Liver (tissue), 9 donors: ENCODE data around the gene GGCT. TPM values are rescaled to one million over a fixed set of nuclear protein-coding genes. Genes with fewer than 3 reads are reported as not detected.

ENCODE experiments used
- DNase-seq: peaks from one replicate; pipeline ENCODE4 v3.0.0-alpha.2; 2017; ENCODE audit warnings: low spot score
- H3K27ac ChIP-seq, 2 donors: one replicate each; pipeline ENCODE4 v1.7.0; 2013; ENCODE audit warnings: inconsistent platforms in 2 of 2, low read length in 2 of 2, control low read depth in 1 of 2, low read depth in 1 of 2, mild to moderate bottlenecking in 1 of 2
- H3K27me3 ChIP-seq, 4 donors: one replicate each; pipeline versions ENCODE4 v1.6.1 to v1.7.0; 2013; ENCODE audit warnings: low read length in 3 of 4, inconsistent platforms in 1 of 4, mild to moderate bottlenecking in 1 of 4, moderate library complexity in 1 of 4; ENCODE audit not compliant: control insufficient read depth in 4 of 4, insufficient read depth in 4 of 4
- H3K36me3 ChIP-seq, 4 donors: one replicate each; pipeline versions ENCODE4 v1.6.1 to v1.7.0; 2013; ENCODE audit warnings: low read length in 3 of 4, mild to moderate bottlenecking in 3 of 4, low read depth in 1 of 4, moderate library complexity in 1 of 4; ENCODE audit not compliant: control insufficient read depth in 4 of 4, insufficient read depth in 3 of 4
- H3K4me1 ChIP-seq, 4 donors: one replicate each; pipeline versions ENCODE4 v1.6.1 to v1.7.0; 2013; ENCODE audit warnings: low read length in 3 of 4, mild to moderate bottlenecking in 3 of 4, moderate library complexity in 1 of 4; ENCODE audit not compliant: control insufficient read depth in 4 of 4, insufficient read depth in 4 of 4
- H3K4me3 ChIP-seq, 3 donors: one replicate each; pipeline versions ENCODE4 v1.6.1 to v1.7.0; 2013; ENCODE audit warnings: low read length in 3 of 3, control low read depth in 1 of 3, low read depth in 1 of 3, mild to moderate bottlenecking in 1 of 3
- H3K9ac ChIP-seq, 2 donors: one replicate each; pipeline ENCODE4 v1.7.0; 2013; ENCODE audit warnings: low read length in 2 of 2, mild to moderate bottlenecking in 2 of 2, moderate library complexity in 2 of 2, control low read depth in 1 of 2, low read depth in 1 of 2
- H3K9me3 ChIP-seq, 4 donors: one replicate each; pipeline versions ENCODE4 v1.6.1 to v1.7.0; 2013; ENCODE audit warnings: low read length in 3 of 4; ENCODE audit not compliant: control insufficient read depth in 4 of 4
- EGR1 ChIP-seq, 2 donors: IDR thresholded peaks; 2 replicates each; pipeline ENCODE4 v1.6.1; 2016 to 2018; ENCODE audit warnings: antibody characterized with exemption in 2 of 2, low read depth in 2 of 2
- FOXA2 ChIP-seq: IDR thresholded peaks from 2 replicates; pipeline ENCODE4 v1.6.1; 2016; ENCODE audit warnings: antibody characterized with exemption
- GABPA ChIP-seq, 2 donors: IDR thresholded peaks in 1 of 2; conservative IDR thresholded peaks in 1 of 2; 2 replicates each; pipeline ENCODE4 v1.6.1; 2016; ENCODE audit warnings: antibody characterized with exemption in 2 of 2, mild to moderate bottlenecking in 1 of 2, moderate library complexity in 1 of 2
- HNF4G ChIP-seq: IDR thresholded peaks from 2 replicates; pipeline ENCODE4 v1.6.1; 2016; ENCODE audit warnings: antibody characterized with exemption
- JUND ChIP-seq, 2 donors: IDR thresholded peaks; 2 replicates each; pipeline ENCODE4 v1.6.1; 2016; ENCODE audit warnings: antibody characterized with exemption in 2 of 2
- NR2F2 ChIP-seq: IDR thresholded peaks from 2 replicates; pipeline ENCODE4 v1.6.1; 2016; ENCODE audit warnings: antibody characterized with exemption
- RAD21 ChIP-seq, 2 donors: IDR thresholded peaks; 2 replicates each; pipeline ENCODE4 v1.6.1; 2016; ENCODE audit warnings: antibody characterized with exemption in 2 of 2, mild to moderate bottlenecking in 2 of 2
- RXRA ChIP-seq, 2 donors: IDR thresholded peaks; 2 replicates each; pipeline ENCODE4 v1.6.1; 2017 to 2018; ENCODE audit warnings: antibody characterized with exemption in 2 of 2, mild to moderate bottlenecking in 1 of 2
- SP1 ChIP-seq: IDR thresholded peaks from 2 replicates; pipeline ENCODE4 v1.6.1; 2018; ENCODE audit warnings: antibody characterized with exemption, mild to moderate bottlenecking
- TAF1 ChIP-seq: conservative IDR thresholded peaks from 2 replicates; pipeline ENCODE4 v1.6.1; 2016; ENCODE audit warnings: antibody characterized with exemption, mild to moderate bottlenecking
- YY1 ChIP-seq: IDR thresholded peaks from 2 replicates; pipeline ENCODE4 v1.6.1; 2016; ENCODE audit warnings: antibody characterized with exemption, mild to moderate bottlenecking
- WGBS: extraction: QIAGEN DNeasy Blood & Tissue Kit; methylation state at CpG from one replicate; pipeline ENCODE4 v1.1.7; 2013; 5-methylcytosine and 5-hydroxymethylcytosine counted together
- polyA plus RNA-seq, 2 donors: library from polyadenylated mRNA; stranded (reverse) in 1 of 2; unstranded in 1 of 2; fragments of 200-250 nt in 1 of 2; fragments of >200 nt in 1 of 2; fragmentation: Nextera tagmentation in 1 of 2; extraction: Ambion mirVana in 1 of 2; gene quantifications; one replicate each; pipeline versions ENCODE4 v1.2.1 to v1.2.3, GENCODE V29; 2013 to 2015
- total RNA-seq, 2 donors: library from RNA; depleted of rRNA; stranded (reverse); fragments of >200 nt; gene quantifications; one replicate each; pipeline ENCODE4 v1.2.3, GENCODE V29; 2014
- TF ChIP-seq, protein P1 (sequence below): IDR thresholded peaks from 2 replicates; pipeline ENCODE4 v1.6.1; 2016; ENCODE audit warnings: antibody characterized with exemption
- TF ChIP-seq, protein P2 (sequence below): IDR thresholded peaks from 2 replicates; pipeline ENCODE4 v1.6.1; 2016; ENCODE audit warnings: antibody characterized with exemption
- TF ChIP-seq, protein P3 (sequence below): IDR thresholded peaks from 2 replicates; pipeline ENCODE4 v1.6.1; 2016; ENCODE audit warnings: antibody characterized with exemption
- TF ChIP-seq, protein P4 (sequence below): IDR thresholded peaks from 2 replicates; pipeline ENCODE4 v1.6.1; 2016; ENCODE audit warnings: antibody characterized with exemption, mild to moderate bottlenecking
- donor health status: healthy.
- donor health status: healthy.
- donor health status: healthy.
- donor health status: healthy.
- donor health status: healthy.

Gene GGCT
- total and polyA plus RNA-seq, 4 donors = 11.0 to 22.5 (median 21.3) TPM

DNA sequence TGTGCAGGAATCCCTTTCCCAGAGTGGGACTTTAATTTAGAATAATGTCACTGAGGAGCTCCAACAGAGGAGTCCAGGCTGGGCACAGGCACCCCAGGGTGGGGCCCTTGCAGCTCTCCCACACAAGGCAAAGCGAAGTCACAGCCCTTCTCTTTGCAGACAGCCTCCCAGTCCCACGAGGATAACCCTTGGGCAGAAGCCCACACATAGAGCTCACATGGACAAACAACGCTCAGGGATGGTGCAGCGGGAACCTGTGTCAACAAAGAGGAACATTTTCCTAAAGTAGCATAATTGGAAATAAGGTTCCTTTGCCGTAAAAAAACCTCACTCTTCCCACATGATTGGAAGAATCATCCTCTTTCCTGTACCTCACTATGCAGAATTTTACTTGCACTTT, 29.3 kb upstream of the GGCT start:
- DNase-seq = no peak
- peaks cover 0 to 2% (median 0%) of the 10 kb centered on the region in 4 donors for H3K36me3 ChIP-seq
- no peak overlapping the region for H3K27ac ChIP-seq
- H3K27me3 ChIP-seq = no peaks in the 10 kb centered on the region
- no peaks in the 10 kb centered on the region for H3K9me3 ChIP-seq
- 55% methylated on average over 5 of the region's 5 CpGs for WGBS
- H3K4me3 ChIP-seq = no peak overlapping the region
- TF ChIP-seq, protein P1, sequence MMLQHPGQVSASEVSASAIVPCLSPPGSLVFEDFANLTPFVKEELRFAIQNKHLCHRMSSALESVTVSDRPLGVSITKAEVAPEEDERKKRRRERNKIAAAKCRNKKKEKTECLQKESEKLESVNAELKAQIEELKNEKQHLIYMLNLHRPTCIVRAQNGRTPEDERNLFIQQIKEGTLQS = no peak
- TF ChIP-seq RXRA (IDR thresholded peaks at IDR 0.05) = no peak
- no peak for TF ChIP-seq SP1
- TF ChIP-seq, protein P2, sequence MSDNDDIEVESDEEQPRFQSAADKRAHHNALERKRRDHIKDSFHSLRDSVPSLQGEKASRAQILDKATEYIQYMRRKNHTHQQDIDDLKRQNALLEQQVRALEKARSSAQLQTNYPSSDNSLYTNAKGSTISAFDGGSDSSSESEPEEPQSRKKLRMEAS = no peak
- TF ChIP-seq NR2F2 = no peak
- no peak for TF ChIP-seq GABPA (IDR thresholded peaks at IDR 0.05 in 1 of 2, conservative IDR thresholded peaks at IDR 0.05 in 1 of 2)
- no peak for TF ChIP-seq JUND (IDR thresholded peaks at IDR 0.05)
- no peak for TF ChIP-seq TAF1
- no peak for TF ChIP-seq FOXA2
- no peak for TF ChIP-seq HNF4G
- TF ChIP-seq, protein P3, sequence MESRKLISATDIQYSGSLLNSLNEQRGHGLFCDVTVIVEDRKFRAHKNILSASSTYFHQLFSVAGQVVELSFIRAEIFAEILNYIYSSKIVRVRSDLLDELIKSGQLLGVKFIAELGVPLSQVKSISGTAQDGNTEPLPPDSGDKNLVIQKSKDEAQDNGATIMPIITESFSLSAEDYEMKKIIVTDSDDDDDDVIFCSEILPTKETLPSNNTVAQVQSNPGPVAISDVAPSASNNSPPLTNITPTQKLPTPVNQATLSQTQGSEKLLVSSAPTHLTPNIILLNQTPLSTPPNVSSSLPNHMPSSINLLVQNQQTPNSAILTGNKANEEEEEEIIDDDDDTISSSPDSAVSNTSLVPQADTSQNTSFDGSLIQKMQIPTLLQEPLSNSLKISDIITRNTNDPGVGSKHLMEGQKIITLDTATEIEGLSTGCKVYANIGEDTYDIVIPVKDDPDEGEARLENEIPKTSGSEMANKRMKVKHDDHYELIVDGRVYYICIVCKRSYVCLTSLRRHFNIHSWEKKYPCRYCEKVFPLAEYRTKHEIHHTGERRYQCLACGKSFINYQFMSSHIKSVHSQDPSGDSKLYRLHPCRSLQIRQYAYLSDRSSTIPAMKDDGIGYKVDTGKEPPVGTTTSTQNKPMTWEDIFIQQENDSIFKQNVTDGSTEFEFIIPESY = no peak
- no peak for TF ChIP-seq YY1
- no peak for TF ChIP-seq RAD21 (IDR thresholded peaks at IDR 0.05)
- no peak overlapping the region for H3K9ac ChIP-seq
- no peaks in the 10 kb centered on the region for H3K4me1 ChIP-seq

DNA sequence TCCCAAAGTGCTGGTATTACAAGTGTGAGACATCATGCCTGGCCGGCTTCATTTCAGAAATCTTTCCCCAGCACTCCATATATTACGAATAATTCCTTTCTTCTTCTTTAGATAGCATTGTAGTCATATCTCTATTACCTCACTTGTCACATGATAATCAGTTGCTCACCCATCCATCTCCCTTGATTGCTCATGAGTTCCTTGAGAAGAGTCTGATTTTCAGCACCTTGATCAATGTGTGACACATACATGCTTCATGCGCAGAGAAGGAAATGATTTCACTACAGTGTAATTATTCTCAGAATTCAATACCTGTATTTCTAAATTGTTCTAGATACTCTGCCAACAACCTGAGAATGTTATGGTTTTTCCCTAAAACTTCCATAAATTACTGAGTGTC, 26.7 kb upstream of the GGCT start:
- Histone ChIP-seq H3K9me3 (no peaks in the 10 kb centered on the region), H3K27ac (no peak overlapping the region), H3K4me1 (no peaks in the 10 kb centered on the region), H3K36me3 (peaks cover 0 to 1% (median 0%) of the 10 kb centered on the region in 4 donors), H3K9ac (no peak overlapping the region), H3K27me3 (no peaks in the 10 kb centered on the region), H3K4me3 (no peak overlapping the region)
- WGBS = 97% methylated on average over 3 of the region's 3 CpGs
- DNase-seq = no peak
- TF ChIP-seq YY1 = no peak
- TF ChIP-seq, protein P4, sequence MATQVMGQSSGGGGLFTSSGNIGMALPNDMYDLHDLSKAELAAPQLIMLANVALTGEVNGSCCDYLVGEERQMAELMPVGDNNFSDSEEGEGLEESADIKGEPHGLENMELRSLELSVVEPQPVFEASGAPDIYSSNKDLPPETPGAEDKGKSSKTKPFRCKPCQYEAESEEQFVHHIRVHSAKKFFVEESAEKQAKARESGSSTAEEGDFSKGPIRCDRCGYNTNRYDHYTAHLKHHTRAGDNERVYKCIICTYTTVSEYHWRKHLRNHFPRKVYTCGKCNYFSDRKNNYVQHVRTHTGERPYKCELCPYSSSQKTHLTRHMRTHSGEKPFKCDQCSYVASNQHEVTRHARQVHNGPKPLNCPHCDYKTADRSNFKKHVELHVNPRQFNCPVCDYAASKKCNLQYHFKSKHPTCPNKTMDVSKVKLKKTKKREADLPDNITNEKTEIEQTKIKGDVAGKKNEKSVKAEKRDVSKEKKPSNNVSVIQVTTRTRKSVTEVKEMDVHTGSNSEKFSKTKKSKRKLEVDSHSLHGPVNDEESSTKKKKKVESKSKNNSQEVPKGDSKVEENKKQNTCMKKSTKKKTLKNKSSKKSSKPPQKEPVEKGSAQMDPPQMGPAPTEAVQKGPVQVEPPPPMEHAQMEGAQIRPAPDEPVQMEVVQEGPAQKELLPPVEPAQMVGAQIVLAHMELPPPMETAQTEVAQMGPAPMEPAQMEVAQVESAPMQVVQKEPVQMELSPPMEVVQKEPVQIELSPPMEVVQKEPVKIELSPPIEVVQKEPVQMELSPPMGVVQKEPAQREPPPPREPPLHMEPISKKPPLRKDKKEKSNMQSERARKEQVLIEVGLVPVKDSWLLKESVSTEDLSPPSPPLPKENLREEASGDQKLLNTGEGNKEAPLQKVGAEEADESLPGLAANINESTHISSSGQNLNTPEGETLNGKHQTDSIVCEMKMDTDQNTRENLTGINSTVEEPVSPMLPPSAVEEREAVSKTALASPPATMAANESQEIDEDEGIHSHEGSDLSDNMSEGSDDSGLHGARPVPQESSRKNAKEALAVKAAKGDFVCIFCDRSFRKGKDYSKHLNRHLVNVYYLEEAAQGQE = no peak
- TF ChIP-seq GABPA (IDR thresholded peaks at IDR 0.05 in 1 of 2, conservative IDR thresholded peaks at IDR 0.05 in 1 of 2) = no peak

DNA sequence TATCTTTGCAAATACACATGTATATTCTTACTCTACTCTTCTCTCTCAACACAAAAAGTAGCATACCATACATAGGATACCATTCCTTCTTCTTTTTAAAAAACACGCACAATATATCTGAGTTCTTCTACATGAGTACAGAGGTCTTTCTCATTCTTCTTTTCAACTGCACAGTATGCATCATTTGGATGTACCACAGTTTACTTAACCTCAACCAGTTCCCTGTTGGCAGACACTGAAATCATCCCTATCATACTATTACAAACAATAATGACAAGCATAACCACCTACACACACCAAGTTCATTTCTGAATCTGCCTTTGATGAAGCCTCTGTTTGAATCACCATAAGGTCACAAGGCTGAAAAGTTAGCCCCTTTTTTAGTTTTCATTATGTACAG, 25.7 kb upstream of the GGCT start:
- 100% methylated on average over 1 of the region's 1 CpG for WGBS
- Histone ChIP-seq H3K36me3 (no peaks in the 10 kb centered on the region), H3K27ac (no peak overlapping the region), H3K27me3 (no peaks in the 10 kb centered on the region), H3K9me3 (no peaks in the 10 kb centered on the region), H3K4me3 (no peak overlapping the region), H3K4me1 (no peaks in the 10 kb centered on the region), H3K9ac (no peak overlapping the region)
- TF ChIP-seq HNF4G (no peak), EGR1 (IDR thresholded peaks at IDR 0.05; ENCODE audit: low read depth in 2 of 2) (no peak), RXRA (IDR thresholded peaks at IDR 0.05) (no peak), TAF1 (no peak)
- TF ChIP-seq, protein P1 = no peak
- no peak for DNase-seq
